Osteoblast (primary cell): Measurements from ENCODE around the gene NT5E. TPM values are rescaled to one million over a fixed set of nuclear protein-coding genes. Genes with fewer than 3 reads are reported as not detected.

Experiments
- DNase-seq: peaks from one replicate; pipeline ENCODE4 v3.0.0; 2011; ENCODE audit warnings: low spot score, mixed read lengths; ENCODE audit not compliant: insufficient read length; ENCODE audit errors: missing footprints
- H2AFZ ChIP-seq: 2 replicates; pipeline ENCODE4 v1.6.0; 2011; ENCODE audit warnings: mild to moderate bottlenecking, low read length
- H3K27ac ChIP-seq: 2 replicates; pipeline ENCODE4 v1.5.1; 2011; ENCODE audit warnings: mild to moderate bottlenecking, low read depth, low read length, moderate library complexity
- H3K27me3 ChIP-seq: 2 replicates; pipeline ENCODE4 v1.6.0; 2012; ENCODE audit warnings: mild to moderate bottlenecking, control low read depth, inconsistent platforms, low read length, moderate library complexity; ENCODE audit not compliant: insufficient read depth
- H3K36me3 ChIP-seq: 2 replicates; pipeline ENCODE4 v1.5.1; 2011; ENCODE audit warnings: mild to moderate bottlenecking, low read length, control low read depth, moderate library complexity; ENCODE audit not compliant: insufficient read depth
- H3K4me1 ChIP-seq: 2 replicates; pipeline ENCODE4 v1.5.1; 2011; ENCODE audit warnings: mild to moderate bottlenecking, low read length, control low read depth, moderate library complexity; ENCODE audit not compliant: insufficient read depth
- H3K4me2 ChIP-seq: 2 replicates; pipeline ENCODE4 v1.6.0; 2011; ENCODE audit warnings: mild to moderate bottlenecking, low read length; ENCODE audit not compliant: insufficient read depth
- H3K4me3 ChIP-seq: fragments of 200-600 bp; sonication (generic); 3 replicates; pipeline ENCODE4 v1.5.1; 2012; ENCODE audit warnings: mild to moderate bottlenecking, low read length, inconsistent platforms; ENCODE audit not compliant: insufficient read depth
- H3K79me2 ChIP-seq: 2 replicates; pipeline ENCODE4 v1.6.0; 2012; ENCODE audit warnings: mild to moderate bottlenecking, low read length, control low read depth, inconsistent platforms; ENCODE audit not compliant: insufficient read depth
- H3K9me3 ChIP-seq: 2 replicates; pipeline ENCODE4 v1.5.1; 2011; ENCODE audit warnings: low read depth, low read length, control low read depth
- H4K20me1 ChIP-seq: 2 replicates; pipeline ENCODE4 v1.6.0; 2012; ENCODE audit warnings: mild to moderate bottlenecking, low read length, control low read depth; ENCODE audit not compliant: insufficient read depth
- CTCF ChIP-seq: IDR thresholded peaks from 2 replicates; pipeline ENCODE4 v1.5.1; 2011; ENCODE audit warnings: mild to moderate bottlenecking, low read depth, low read length, moderate library complexity; ENCODE audit errors: extremely low read depth
- total RNA-seq: library from RNA; depleted of rRNA; stranded (reverse); fragments of >200 nt; gene quantifications from 2 replicates; pipeline ENCODE4 v1.2.3, GENCODE V29; 2012

The NT5E gene
- total RNA-seq, 1 donor: 219 TPM

- TF ChIP-seq CTCF: no peak
- Histone ChIP-seq H3K27ac (no peak overlapping the region), H3K4me1 (peaks cover 17% of the 10 kb centered on the region), H3K4me2 (no peak overlapping the region), H3K9me3 (peaks cover 2% of the 10 kb centered on the region), H3K27me3 (no peaks in the 10 kb centered on the region), H3K36me3 (no peaks in the 10 kb centered on the region), H2AFZ (no peak overlapping the region), H4K20me1 (no peaks in the 10 kb centered on the region), H3K79me2 (no peaks in the 10 kb centered on the region), H3K4me3 (no peak overlapping the region)
- no peak for DNase-seq
Measured at GRCh38 chr6:85425997-85426396, 23.9 kb upstream of the NT5E start.

GRCh38 chr6:85428486-85428885, 21.4 kb upstream of the NT5E start:
- no peak for DNase-seq
- TF ChIP-seq CTCF: no peak

GRCh38 chr6:85429346-85429745, 20.5 kb upstream of the NT5E start:
- no peaks in the 10 kb centered on the region for H3K79me2 ChIP-seq
- no peaks in the 10 kb centered on the region for H3K4me1 ChIP-seq
- H3K27me3 ChIP-seq: no peaks in the 10 kb centered on the region
- no peak overlapping the region for H3K4me2 ChIP-seq
- no peak overlapping the region for H3K4me3 ChIP-seq
- H3K9me3 ChIP-seq: peaks cover 2% of the 10 kb centered on the region
- H2AFZ ChIP-seq: no peak overlapping the region
- DNase-seq: no peak
- H3K36me3 ChIP-seq: no peaks in the 10 kb centered on the region
- no peak overlapping the region for H3K27ac ChIP-seq
- TF ChIP-seq CTCF: no peak
- H4K20me1 ChIP-seq: no peaks in the 10 kb centered on the region

More at GRCh38 chr6:85428486-85428885, 21.4 kb upstream of the NT5E start:
- Histone ChIP-seq H3K4me3 (no peak overlapping the region), H3K27me3 (no peaks in the 10 kb centered on the region), H2AFZ (no peak overlapping the region), H3K4me2 (no peak overlapping the region), H4K20me1 (no peaks in the 10 kb centered on the region), H3K36me3 (no peaks in the 10 kb centered on the region), H3K4me1 (no peaks in the 10 kb centered on the region), H3K79me2 (no peaks in the 10 kb centered on the region), H3K27ac (no peak overlapping the region), H3K9me3 (peaks cover 2% of the 10 kb centered on the region)

- Histone ChIP-seq H3K9me3 (peaks cover 2% of the 10 kb centered on the region), H3K4me2 (no peak overlapping the region), H3K27me3 (no peaks in the 10 kb centered on the region), H3K4me3 (no peak overlapping the region), H3K27ac (no peak overlapping the region), H4K20me1 (no peaks in the 10 kb centered on the region), H3K79me2 (no peaks in the 10 kb centered on the region), H2AFZ (no peak overlapping the region), H3K4me1 (peaks cover 11% of the 10 kb centered on the region), H3K36me3 (no peaks in the 10 kb centered on the region)
- DNase-seq: no peak
- TF ChIP-seq CTCF: no peak
Measured at GRCh38 chr6:85431271-85431670, 18.6 kb upstream of the NT5E start.
